ENCODE measurements around the gene BABAM2.

- TF ChIP-seq CTCF (IDR thresholded peaks at IDR 0.05), result no peak
- TF ChIP-seq POLR2A (IDR thresholded peaks at IDR 0.05), result no peak
Measured at GRCh38 chr2:28382755-28383154, 492.2 kb downstream of the BABAM2 start.

All from thyroid gland (tissue), 4 donors.